ENCODE measurements around the gene HEATR3. TPM values are rescaled to one million over a fixed set of nuclear protein-coding genes. Genes with fewer than 3 reads are reported as not detected.

Gene HEATR3, protein sequence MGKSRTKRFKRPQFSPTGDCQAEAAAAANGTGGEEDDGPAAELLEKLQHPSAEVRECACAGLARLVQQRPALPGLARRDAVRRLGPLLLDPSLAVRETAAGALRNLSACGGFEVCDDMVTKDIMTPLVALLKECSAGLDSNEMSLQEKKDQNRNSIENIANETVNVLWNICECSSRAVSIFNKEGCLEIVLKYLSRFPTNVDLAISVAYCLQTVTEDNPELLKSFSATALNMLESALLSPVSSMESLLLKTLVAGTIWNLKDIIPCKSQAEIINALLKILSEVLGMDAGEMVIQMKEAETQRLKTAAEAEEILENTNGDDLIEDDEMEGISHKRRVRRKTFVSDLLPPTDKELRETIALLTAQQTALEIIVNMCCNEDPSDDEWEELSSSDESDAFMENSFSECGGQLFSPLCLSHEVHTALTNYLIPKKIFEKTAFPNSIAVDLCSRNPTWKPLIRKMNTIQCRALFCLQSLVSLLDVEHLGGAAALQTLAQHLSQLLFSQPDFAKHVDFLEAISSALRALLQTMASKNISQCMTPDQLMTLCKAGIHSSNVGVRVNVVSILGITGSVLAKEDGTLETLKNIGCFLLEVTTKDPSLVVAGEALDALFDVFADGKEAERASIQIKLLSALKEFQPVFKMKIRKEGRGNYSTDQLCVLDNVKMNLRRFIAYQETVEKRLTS
- total RNA-seq (10 to 100 TPM in 8 of 9 donors, 1 to 10 TPM in 1; 9.5 to 21.2 (median 11.9) TPM), polyA plus RNA-seq (1 to 10 TPM; 2.4 to 7.1 TPM)
- long read RNA-seq, donor 1, partial matches to known transcripts: 3 of 7 reads
- long read RNA-seq, donor 1, other reads (novel, unspliced or antisense): 1 of 7 reads
- long read RNA-seq, donor 2, partial matches to known transcripts: 1 of 5 reads
- long read RNA-seq, donor 2, other reads (novel, unspliced or antisense): 3 of 5 reads
- long read RNA-seq, donor 3, partial matches to known transcripts: 2 of 5 reads
- long read RNA-seq, donor 3, other reads (novel, unspliced or antisense): 2 of 5 reads

DNA sequence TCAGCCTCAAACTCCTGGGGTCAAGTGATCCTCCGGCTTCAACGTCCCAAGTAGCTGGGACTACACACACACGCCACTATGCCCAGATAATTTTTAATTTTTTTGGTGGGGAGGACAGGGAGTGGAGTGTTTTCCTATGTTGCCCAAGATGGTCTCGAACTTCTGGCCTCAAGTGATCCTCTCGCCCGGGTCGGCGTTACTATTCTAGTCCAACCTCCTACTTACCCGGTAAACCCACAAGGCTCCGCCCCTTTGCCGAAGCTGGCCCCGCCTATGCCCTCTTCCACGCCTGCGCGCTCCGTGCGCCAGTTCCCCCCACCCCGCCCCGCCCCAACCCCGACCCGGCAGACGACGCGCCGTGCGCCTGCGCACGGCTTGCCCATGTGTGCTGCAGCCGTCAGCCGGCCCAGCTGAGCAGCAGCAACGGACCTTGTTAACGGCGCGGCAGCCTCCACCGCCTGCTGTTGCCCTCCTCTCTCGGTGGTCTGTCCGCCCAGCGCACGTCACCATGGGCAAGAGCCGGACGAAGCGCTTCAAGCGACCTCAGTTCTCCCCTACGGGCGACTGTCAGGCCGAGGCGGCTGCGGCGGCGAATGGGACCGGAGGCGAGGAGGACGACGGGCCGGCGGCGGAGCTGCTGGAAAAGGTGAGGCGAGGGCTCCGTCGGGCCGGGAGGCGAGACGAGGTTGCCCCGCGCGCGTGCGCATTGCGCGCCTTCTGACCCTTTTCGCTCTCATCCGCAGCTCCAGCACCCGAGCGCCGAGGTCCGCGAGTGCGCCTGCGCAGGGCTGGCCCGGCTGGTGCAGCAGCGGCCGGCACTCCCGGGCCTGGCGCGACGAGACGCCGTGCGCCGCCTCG lies at the start of gene HEATR3:
TSS of gene HEATR3 (plus strand) at position 347 of the 858 bp plus-strand sequence. CDS start at position 509, 162 bp downstream.
- H3K4me1 ChIP-seq: peaks cover 0 to 32% (median 22%) of the 10 kb centered on the region in 12 donors
- 3 to 8% (median 3%) methylated on average over 30 to 91 of the region's 91 CpGs for WGBS, 4 donors
- ATAC-seq (peak; percentile 95 to 98 (median 96)), DNase-seq (peak; percentile 91 to 97 (median 94))
- no peaks in the 10 kb centered on the region for H3K27me3 ChIP-seq
- H3K36me3 ChIP-seq: peaks cover 0 to 22% (median 19%) of the 10 kb centered on the region in 9 donors
- intact Hi-C loops (cut with DNase I): loop anchor here in 9 of 10 donors (1.0 to 10.0 kb wide), 10 partner anchors 39 to 146 kb away; partner anchors contain the start of genes TENT4B (in 8 of the 9) and CNEP1R1 (in 3 of the 9)
- TF ChIP-seq, protein P1, sequence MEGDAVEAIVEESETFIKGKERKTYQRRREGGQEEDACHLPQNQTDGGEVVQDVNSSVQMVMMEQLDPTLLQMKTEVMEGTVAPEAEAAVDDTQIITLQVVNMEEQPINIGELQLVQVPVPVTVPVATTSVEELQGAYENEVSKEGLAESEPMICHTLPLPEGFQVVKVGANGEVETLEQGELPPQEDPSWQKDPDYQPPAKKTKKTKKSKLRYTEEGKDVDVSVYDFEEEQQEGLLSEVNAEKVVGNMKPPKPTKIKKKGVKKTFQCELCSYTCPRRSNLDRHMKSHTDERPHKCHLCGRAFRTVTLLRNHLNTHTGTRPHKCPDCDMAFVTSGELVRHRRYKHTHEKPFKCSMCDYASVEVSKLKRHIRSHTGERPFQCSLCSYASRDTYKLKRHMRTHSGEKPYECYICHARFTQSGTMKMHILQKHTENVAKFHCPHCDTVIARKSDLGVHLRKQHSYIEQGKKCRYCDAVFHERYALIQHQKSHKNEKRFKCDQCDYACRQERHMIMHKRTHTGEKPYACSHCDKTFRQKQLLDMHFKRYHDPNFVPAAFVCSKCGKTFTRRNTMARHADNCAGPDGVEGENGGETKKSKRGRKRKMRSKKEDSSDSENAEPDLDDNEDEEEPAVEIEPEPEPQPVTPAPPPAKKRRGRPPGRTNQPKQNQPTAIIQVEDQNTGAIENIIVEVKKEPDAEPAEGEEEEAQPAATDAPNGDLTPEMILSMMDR (IDR thresholded peaks at IDR 0.05): peak in 1 of 12 donors; percentile 22
- TF ChIP-seq POLR2A (IDR thresholded peaks at IDR 0.05): peak in 1 of 2 donors; percentile 49
- H3K9me3 ChIP-seq: no peaks in the 10 kb centered on the region
- peak within 1 kb of the TSS; percentile 70 to 100 (median 91) for H3K4me3 ChIP-seq
- peak within 1 kb of the TSS; percentile 81 to 100 (median 98) for H3K27ac ChIP-seq

DNA sequence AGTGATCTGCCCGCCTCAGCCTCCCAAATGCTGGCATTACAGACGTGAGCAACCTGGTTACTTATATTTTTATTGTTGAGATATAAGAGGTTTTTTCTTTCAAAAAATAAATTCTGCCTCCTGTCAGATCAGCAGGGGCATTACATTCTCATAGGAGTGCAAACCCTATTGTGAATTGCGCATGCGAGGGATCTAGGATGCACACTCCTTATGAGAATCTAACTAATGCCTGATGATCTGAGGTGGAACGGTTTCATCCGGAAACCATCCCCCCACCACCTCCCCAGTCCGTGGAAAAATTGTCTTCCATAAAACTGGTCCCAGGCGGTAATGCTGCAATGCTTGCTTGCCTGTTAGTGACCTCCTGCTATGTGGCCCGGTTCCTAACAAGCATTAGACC lies 48.2 kb upstream of the HEATR3 start:
- no peaks in the 10 kb centered on the region for H3K4me1 ChIP-seq
- H3K4me3 ChIP-seq: no peak overlapping the region
- 83 to 85% (median 84%) methylated on average over 9 of the region's 9 CpGs for WGBS, 4 donors
- intact Hi-C loops (cut with DNase I): no loop called here
- ATAC-seq (no peak), DNase-seq (no peak)
- peaks cover 0 to 5% (median 0%) of the 10 kb centered on the region in 9 donors for H3K27me3 ChIP-seq
- no peak for TF ChIP-seq POLR2A (IDR thresholded peaks at IDR 0.05)
- TF ChIP-seq, protein P1 (IDR thresholded peaks at IDR 0.05): no peak
- no peaks in the 10 kb centered on the region for H3K36me3 ChIP-seq
- H3K9me3 ChIP-seq: no peaks in the 10 kb centered on the region
- H3K27ac ChIP-seq: no peak overlapping the region

DNA sequence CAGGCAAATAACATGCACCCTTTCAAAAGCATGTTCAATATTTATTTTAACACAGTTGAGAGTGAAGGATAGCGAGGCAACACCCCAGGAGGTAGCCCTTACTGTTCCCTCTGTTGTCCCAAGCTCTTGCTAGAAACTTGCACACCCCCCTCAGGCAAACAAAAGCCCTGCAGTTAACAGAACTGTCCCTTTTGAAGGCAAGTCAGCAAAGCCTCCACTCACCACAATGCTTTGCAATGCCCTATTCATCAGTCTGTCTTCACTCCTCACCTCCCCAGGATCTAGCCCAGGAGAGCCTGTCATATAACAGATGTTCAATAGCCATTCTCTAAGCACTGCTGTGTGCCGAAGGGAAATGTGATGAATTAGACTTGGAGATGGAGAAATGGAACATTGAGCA lies 44.2 kb upstream of the HEATR3 start:
- no peak overlapping the region for H3K27ac ChIP-seq
- TF ChIP-seq POLR2A (IDR thresholded peaks at IDR 0.05): no peak
- TF ChIP-seq, protein P1 (IDR thresholded peaks at IDR 0.05): no peak
- H3K36me3 ChIP-seq: no peaks in the 10 kb centered on the region
- H3K4me1 ChIP-seq: peaks cover 0 to 15% (median 8%) of the 10 kb centered on the region in 12 donors
- DNase-seq: no peak
- H3K4me3 ChIP-seq: no peak overlapping the region
- intact Hi-C loops (cut with DNase I): loop anchor here in 9 of 10 donors (5.0 to 10.0 kb wide), 9 partner anchors 136 to 646 kb away; partner anchors contain the start of gene BRD7 (in 3 of the 9)
- peaks cover 0 to 5% (median 0%) of the 10 kb centered on the region in 9 donors for H3K27me3 ChIP-seq
- 35 to 39% (median 35%) methylated on average over 2 of the region's 2 CpGs for WGBS, 4 donors
- H3K9me3 ChIP-seq: no peaks in the 10 kb centered on the region
- ATAC-seq: no peak

Measured in heart left ventricle (tissue), 16 donors.